Erythroblast (primary cell): ENCODE data around the gene TMEM135.

Experiments
- GATA1 ChIP-seq: IDR thresholded peaks from 2 replicates; pipeline ENCODE4 v1.6.1; 2011; ENCODE audit warnings: low read depth, mild to moderate bottlenecking, control low read depth, low read length, moderate library complexity
- POLR2A ChIP-seq: IDR thresholded peaks from 2 replicates; pipeline ENCODE4 v1.6.1; 2011; ENCODE audit warnings: mild to moderate bottlenecking, low read length

DNA sequence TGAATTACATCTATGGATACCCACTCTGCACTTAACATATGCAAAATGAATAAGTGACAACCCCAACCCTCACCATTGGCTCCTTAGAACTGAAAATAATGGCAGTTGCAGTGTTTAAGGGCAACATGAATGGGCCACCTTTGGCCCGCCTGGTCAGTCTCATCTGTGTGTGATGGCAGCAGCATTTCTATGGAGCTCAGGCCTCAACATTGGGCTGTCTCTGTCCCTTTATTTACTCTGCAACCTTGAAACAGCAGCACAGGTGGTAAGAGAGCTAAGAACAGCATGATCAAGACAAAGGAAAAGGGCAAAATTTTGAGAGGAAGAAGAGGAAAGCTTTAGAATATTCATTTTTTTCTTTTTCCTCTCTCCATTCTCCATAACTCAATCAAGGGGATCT, 38.3 kb upstream of the TMEM135 start:
- no peak for TF ChIP-seq POLR2A
- no peak for TF ChIP-seq GATA1
